ENCODE data around the gene AXL.
A peak's percentile ranks its signal among the peaks of the same experiment; 100 is the strongest.

AXL gene

DNA sequence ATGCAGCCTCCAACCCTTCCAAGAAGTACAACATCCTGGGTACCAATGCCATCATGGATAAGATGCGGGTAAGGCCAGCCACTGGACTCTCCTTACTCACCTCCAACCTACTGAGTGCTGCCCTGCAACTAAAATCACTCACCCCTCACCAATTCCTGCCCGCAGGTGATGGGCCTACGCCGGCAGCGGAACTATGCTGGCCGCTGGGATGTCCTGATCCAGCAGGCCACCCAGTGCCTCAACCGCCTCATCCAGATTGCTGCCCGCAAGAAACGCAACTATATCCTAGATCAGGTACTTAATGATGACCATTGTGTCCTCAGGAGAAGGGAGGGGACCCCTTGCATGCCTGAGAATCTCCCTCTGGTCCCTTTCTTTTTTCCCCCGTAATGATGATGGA lies 75.4 kb downstream of the AXL start:
- H3K4me3 ChIP-seq (ENCODE audit: insufficient read depth in 1 of 2, low read depth in 1 of 2, low read length in 2 of 2), result no peak overlapping the region
- no peak overlapping the region for H3K4ac ChIP-seq (ENCODE audit: low read depth in 1 of 2, low read length in 2 of 2)
- no peak overlapping the region for H3K14ac ChIP-seq (ENCODE audit: low read length in 2 of 2)
- no peak overlapping the region for H3K4me2 ChIP-seq (ENCODE audit: low read length, poor library complexity, severe bottlenecking)
- H2BK12ac ChIP-seq (ENCODE audit: low read length in 2 of 2), result no peak overlapping the region
- no peak overlapping the region for H4K8ac ChIP-seq (ENCODE audit: low read length)
- no peak overlapping the region for H3K27ac ChIP-seq (ENCODE audit: low read length, poor library complexity, severe bottlenecking)
- peaks cover 20% of the 10 kb centered on the region for H3K4me1 ChIP-seq (ENCODE audit: control insufficient read depth, insufficient read depth, low read depth, low read length)
- no peak overlapping the region for H3K9ac ChIP-seq (ENCODE audit: low read length)
- no peak overlapping the region for H2BK15ac ChIP-seq (ENCODE audit: low read depth, poor library complexity, severe bottlenecking)
- 98% methylated on average over 10 of the region's 10 CpGs for WGBS
- H4K91ac ChIP-seq (ENCODE audit: low read length), result no peak overlapping the region
- H3K23ac ChIP-seq (ENCODE audit: low read length in 2 of 2), result no peak overlapping the region
- peaks cover 44% of the 10 kb centered on the region for H3K79me1 ChIP-seq (replicated peaks; ENCODE audit: low read length, poor library complexity, severe bottlenecking)
- H3K27me3 ChIP-seq (ENCODE audit: control insufficient read depth in 1 of 2, insufficient read depth in 1 of 2, low read length in 2 of 2), result no peaks in the 10 kb centered on the region
- no peak overlapping the region for H2AFZ ChIP-seq (ENCODE audit: low read depth, low read length)
- no peak overlapping the region for H3K18ac ChIP-seq (ENCODE audit: low read depth in 1 of 2, low read length in 2 of 2)
- no peaks in the 10 kb centered on the region for H3K9me3 ChIP-seq (ENCODE audit: control insufficient read depth, low read length)
- H2BK5ac ChIP-seq (ENCODE audit: low read depth, low read length, poor library complexity, severe bottlenecking), result no peak overlapping the region
- H2BK120ac ChIP-seq (ENCODE audit: low read depth, low read length), result no peak overlapping the region
- peaks cover 83 to 92% of the 10 kb centered on the region in 2 experiments for H3K36me3 ChIP-seq (ENCODE audit: control insufficient read depth in 1 of 2, insufficient read depth in 2 of 2, low read depth in 1 of 2, low read length in 2 of 2)
- H2AK5ac ChIP-seq (ENCODE audit: low read length, severe bottlenecking), result no peak overlapping the region
- no peak for DNase-seq

DNA sequence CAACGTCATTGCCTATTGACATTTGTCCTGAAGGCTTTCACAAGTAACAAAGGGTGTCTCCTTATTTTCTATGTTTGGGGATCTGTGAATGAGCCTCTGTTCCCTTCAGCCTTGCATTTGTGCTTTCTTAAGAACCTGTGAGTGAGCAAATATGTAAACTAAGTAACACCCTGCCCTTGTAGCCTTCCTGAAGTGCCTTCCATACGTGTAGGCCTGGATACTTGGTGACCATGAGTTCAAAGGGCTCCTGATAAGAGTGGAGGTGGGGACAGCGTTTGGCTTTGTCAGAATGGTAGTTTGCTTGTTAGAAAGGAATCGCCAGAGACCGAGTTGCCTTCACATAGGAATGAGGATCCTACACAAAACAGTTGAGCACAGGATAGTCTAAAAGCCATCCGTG lies 76.5 kb downstream of the AXL start:
- no peak for DNase-seq
- peaks cover 79 to 91% of the 10 kb centered on the region in 2 experiments for H3K36me3 ChIP-seq (ENCODE audit: control insufficient read depth in 1 of 2, insufficient read depth in 2 of 2, low read depth in 1 of 2, low read length in 2 of 2)
- H3K14ac ChIP-seq (ENCODE audit: low read length in 2 of 2), result no peak overlapping the region
- peaks cover 26% of the 10 kb centered on the region for H3K4me1 ChIP-seq (ENCODE audit: control insufficient read depth, insufficient read depth, low read depth, low read length)
- no peak overlapping the region for H3K23ac ChIP-seq (ENCODE audit: low read length in 2 of 2)
- 94% methylated on average over 6 of the region's 6 CpGs for WGBS
- no peak overlapping the region for H2AK5ac ChIP-seq (ENCODE audit: low read length, severe bottlenecking)
- no peak overlapping the region for H2BK5ac ChIP-seq (ENCODE audit: low read depth, low read length, poor library complexity, severe bottlenecking)
- H3K18ac ChIP-seq (ENCODE audit: low read depth in 1 of 2, low read length in 2 of 2), result no peak overlapping the region
- H3K79me1 ChIP-seq (replicated peaks; ENCODE audit: low read length, poor library complexity, severe bottlenecking), result peaks cover 42% of the 10 kb centered on the region
- H4K8ac ChIP-seq (ENCODE audit: low read length), result no peak overlapping the region
- H3K4me3 ChIP-seq (ENCODE audit: insufficient read depth in 1 of 2, low read depth in 1 of 2, low read length in 2 of 2), result no peak overlapping the region
- H2BK120ac ChIP-seq (ENCODE audit: low read depth, low read length), result no peak overlapping the region
- no peak overlapping the region for H4K91ac ChIP-seq (ENCODE audit: low read length)
- peak overlapping the region; percentile 91 for H3K9ac ChIP-seq (ENCODE audit: low read length)
- H3K4me2 ChIP-seq (ENCODE audit: low read length, poor library complexity, severe bottlenecking), result no peak overlapping the region
- H2BK15ac ChIP-seq (ENCODE audit: low read depth, poor library complexity, severe bottlenecking), result no peak overlapping the region
- H3K27ac ChIP-seq (ENCODE audit: low read length, poor library complexity, severe bottlenecking), result no peak overlapping the region
- H3K9me3 ChIP-seq (ENCODE audit: control insufficient read depth, low read length), result no peaks in the 10 kb centered on the region
- H2AFZ ChIP-seq (ENCODE audit: low read depth, low read length), result no peak overlapping the region
- H3K27me3 ChIP-seq (ENCODE audit: control insufficient read depth in 1 of 2, insufficient read depth in 1 of 2, low read length in 2 of 2), result no peaks in the 10 kb centered on the region
- H3K4ac ChIP-seq (ENCODE audit: low read depth in 1 of 2, low read length in 2 of 2), result no peak overlapping the region
- H2BK12ac ChIP-seq (ENCODE audit: low read length in 2 of 2), result no peak overlapping the region

DNA sequence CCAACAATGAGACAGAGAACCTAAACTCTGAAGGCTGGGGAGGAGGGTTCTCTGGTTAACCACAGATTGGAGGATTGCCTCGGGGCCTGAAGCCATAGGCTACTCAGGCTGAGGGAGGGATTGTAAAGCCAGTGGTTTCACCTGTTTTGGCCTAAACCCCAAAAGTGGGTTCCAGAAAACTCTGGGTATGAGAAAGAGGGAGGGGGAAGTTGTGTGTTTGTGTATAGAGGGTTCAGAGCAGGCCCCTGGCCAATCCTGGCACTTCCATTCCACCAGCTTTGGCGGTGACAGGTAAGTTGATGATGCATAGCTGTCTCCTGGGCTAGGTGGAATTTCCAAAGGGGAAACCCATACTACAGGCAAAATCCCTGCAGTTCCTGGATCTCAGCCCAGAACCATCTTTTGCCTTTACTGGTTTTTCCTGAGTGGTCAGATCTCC lies 77.4 kb downstream of the AXL start:
- H2BK12ac ChIP-seq (ENCODE audit: low read length in 2 of 2), result no peak overlapping the region
- WGBS, result 94% methylated on average over 2 of the region's 2 CpGs
- no peak overlapping the region for H3K23ac ChIP-seq (ENCODE audit: low read length in 2 of 2)

DNA sequence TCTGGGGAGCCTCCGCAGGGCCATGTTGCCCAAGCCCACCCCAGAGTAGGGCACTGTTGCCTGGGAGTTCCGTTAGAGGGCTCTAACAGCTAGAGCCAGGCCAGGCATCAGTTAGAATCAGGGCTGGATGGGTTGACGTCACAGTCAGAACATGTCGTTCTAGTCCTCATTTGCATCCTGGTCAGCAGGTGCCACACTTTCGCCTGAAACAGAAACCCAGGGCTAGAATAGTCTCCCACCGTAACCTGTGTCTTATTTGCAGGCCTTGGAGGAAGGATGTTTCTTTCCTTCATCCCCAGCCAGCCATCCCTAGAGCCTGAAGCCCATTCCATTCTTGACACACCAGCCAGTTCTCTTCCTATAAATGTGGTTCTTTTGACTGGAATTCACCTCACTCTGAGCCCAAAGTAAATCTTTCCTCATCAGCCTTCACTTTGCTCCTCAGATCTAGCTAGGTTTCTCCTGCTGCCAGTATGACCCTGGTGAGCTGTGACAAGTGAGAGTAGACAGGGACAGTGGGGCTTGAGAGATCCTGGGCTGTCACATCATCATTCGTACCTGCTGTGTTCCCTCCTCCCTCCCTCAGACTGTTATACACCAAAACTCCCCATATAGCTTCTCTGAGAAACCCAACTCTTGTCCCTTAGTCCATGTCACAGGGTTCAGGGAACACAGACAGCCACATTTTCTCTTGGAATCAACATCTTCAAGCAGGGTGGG lies 78.8 kb downstream of the AXL start:
- H2BK5ac ChIP-seq (ENCODE audit: low read depth, low read length, poor library complexity, severe bottlenecking), result no peak overlapping the region
- no peak overlapping the region for H4K8ac ChIP-seq (ENCODE audit: low read length)
- 91% methylated on average over 7 of the region's 7 CpGs for WGBS
- peak overlapping the region in 1 of 2 experiments; percentile 38 for H2BK12ac ChIP-seq (ENCODE audit: low read length in 2 of 2)
- H3K4me3 ChIP-seq (ENCODE audit: insufficient read depth in 1 of 2, low read depth in 1 of 2, low read length in 2 of 2), result no peak overlapping the region
- no peaks in the 10 kb centered on the region for H3K9me3 ChIP-seq (ENCODE audit: control insufficient read depth, low read length)
- H3K79me1 ChIP-seq (replicated peaks; ENCODE audit: low read length, poor library complexity, severe bottlenecking), result peaks cover 40% of the 10 kb centered on the region
- peak overlapping the region in 1 of 2 experiments; percentile 29 for H3K18ac ChIP-seq (ENCODE audit: low read depth in 1 of 2, low read length in 2 of 2)
- no peaks in the 10 kb centered on the region for H3K27me3 ChIP-seq (ENCODE audit: control insufficient read depth in 1 of 2, insufficient read depth in 1 of 2, low read length in 2 of 2)
- H3K14ac ChIP-seq (ENCODE audit: low read length in 2 of 2), result peak overlapping the region in 1 of 2 experiments; percentile 36
- DNase-seq, result no peak
- H3K27ac ChIP-seq (ENCODE audit: low read length, poor library complexity, severe bottlenecking), result no peak overlapping the region
- H2AFZ ChIP-seq (ENCODE audit: low read depth, low read length), result no peak overlapping the region
- no peak overlapping the region for H2BK15ac ChIP-seq (ENCODE audit: low read depth, poor library complexity, severe bottlenecking)
- no peak overlapping the region for H2AK5ac ChIP-seq (ENCODE audit: low read length, severe bottlenecking)
- H3K23ac ChIP-seq (ENCODE audit: low read length in 2 of 2), result no peak overlapping the region
- H4K91ac ChIP-seq (ENCODE audit: low read length), result no peak overlapping the region
- H3K4me1 ChIP-seq (ENCODE audit: control insufficient read depth, insufficient read depth, low read depth, low read length), result peaks cover 26% of the 10 kb centered on the region
- peaks cover 74 to 94% of the 10 kb centered on the region in 2 experiments for H3K36me3 ChIP-seq (ENCODE audit: control insufficient read depth in 1 of 2, insufficient read depth in 2 of 2, low read depth in 1 of 2, low read length in 2 of 2)
- H3K4ac ChIP-seq (ENCODE audit: low read depth in 1 of 2, low read length in 2 of 2), result no peak overlapping the region
- no peak overlapping the region for H2BK120ac ChIP-seq (ENCODE audit: low read depth, low read length)
- no peak overlapping the region for H3K4me2 ChIP-seq (ENCODE audit: low read length, poor library complexity, severe bottlenecking)
- peak overlapping the region; percentile 91 for H3K9ac ChIP-seq (ENCODE audit: low read length)

More for the DNA sequence above, 77.4 kb downstream of the AXL start:
- H3K27me3 ChIP-seq (ENCODE audit: control insufficient read depth in 1 of 2, insufficient read depth in 1 of 2, low read length in 2 of 2), result no peaks in the 10 kb centered on the region
- peak; percentile 27 for DNase-seq
- no peak overlapping the region for H2AFZ ChIP-seq (ENCODE audit: low read depth, low read length)
- H4K8ac ChIP-seq (ENCODE audit: low read length), result no peak overlapping the region
- no peak overlapping the region for H3K4me3 ChIP-seq (ENCODE audit: insufficient read depth in 1 of 2, low read depth in 1 of 2, low read length in 2 of 2)
- H3K27ac ChIP-seq (ENCODE audit: low read length, poor library complexity, severe bottlenecking), result no peak overlapping the region
- H3K9me3 ChIP-seq (ENCODE audit: control insufficient read depth, low read length), result no peaks in the 10 kb centered on the region
- H3K4me1 ChIP-seq (ENCODE audit: control insufficient read depth, insufficient read depth, low read depth, low read length), result peaks cover 26% of the 10 kb centered on the region
- no peak overlapping the region for H2BK15ac ChIP-seq (ENCODE audit: low read depth, poor library complexity, severe bottlenecking)
- H4K91ac ChIP-seq (ENCODE audit: low read length), result no peak overlapping the region
- H2BK5ac ChIP-seq (ENCODE audit: low read depth, low read length, poor library complexity, severe bottlenecking), result no peak overlapping the region
- peak overlapping the region; percentile 91 for H3K9ac ChIP-seq (ENCODE audit: low read length)
- no peak overlapping the region for H3K14ac ChIP-seq (ENCODE audit: low read length in 2 of 2)
- H2BK120ac ChIP-seq (ENCODE audit: low read depth, low read length), result no peak overlapping the region
- H3K79me1 ChIP-seq (replicated peaks; ENCODE audit: low read length, poor library complexity, severe bottlenecking), result peaks cover 41% of the 10 kb centered on the region
- H3K36me3 ChIP-seq (ENCODE audit: control insufficient read depth in 1 of 2, insufficient read depth in 2 of 2, low read depth in 1 of 2, low read length in 2 of 2), result peaks cover 74 to 94% of the 10 kb centered on the region in 2 experiments
- no peak overlapping the region for H3K18ac ChIP-seq (ENCODE audit: low read depth in 1 of 2, low read length in 2 of 2)
- no peak overlapping the region for H3K4me2 ChIP-seq (ENCODE audit: low read length, poor library complexity, severe bottlenecking)
- no peak overlapping the region for H3K4ac ChIP-seq (ENCODE audit: low read depth in 1 of 2, low read length in 2 of 2)
- H2AK5ac ChIP-seq (ENCODE audit: low read length, severe bottlenecking), result no peak overlapping the region

Data from mesenchymal stem cell (in vitro differentiated cells and primary cell).